ENCODE results near the gene NONO. TPM values are rescaled to one million over a fixed set of nuclear protein-coding genes. Genes with fewer than 3 reads are reported as not detected.
A peak's percentile ranks its signal among the peaks of the same experiment; 100 is the strongest.
"Not testable (repeated sequence)": the region's sequence is repeated elsewhere in the genome, so short reads cannot be mapped to it uniquely, and the experiment has no call there.

NONO gene
- total and polyA plus RNA-seq, 2 of the 4 experiments (the other 2 are of a cell fraction): 199 to 609 TPM

DNA sequence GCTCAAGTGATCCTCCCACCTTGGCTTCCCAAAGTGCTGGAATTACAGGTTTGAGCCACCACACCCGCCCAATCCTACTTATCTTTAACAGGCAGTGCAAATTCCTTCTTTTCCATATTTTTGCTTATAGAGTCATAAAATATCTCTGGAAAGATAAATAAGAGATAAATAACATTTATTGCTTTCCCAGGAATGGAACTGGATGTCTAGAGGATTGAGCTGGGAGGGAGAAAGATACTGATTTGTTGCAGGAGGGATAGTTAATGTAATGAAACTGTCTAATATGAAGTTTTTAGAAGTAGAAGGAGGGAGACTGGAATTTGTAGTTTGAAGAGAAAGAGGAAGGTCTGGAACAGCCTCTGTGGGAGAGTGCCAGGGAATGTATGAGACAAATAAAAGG, 38.3 kb downstream of the NONO start:
- Histone ChIP-seq H3K56ac (ENCODE audit: extremely low read depth, insufficient read depth, low read length) (no peak overlapping the region), H3K23ac (ENCODE audit: low read depth, low read length) (no peak overlapping the region), H3K4me3 (ENCODE audit: insufficient read depth, low read depth, low read length) (no peak overlapping the region), H2AK9ac (replicated peaks; ENCODE audit: low read depth, low read length, poor library complexity) (no peak overlapping the region), H2BK120ac (ENCODE audit: low read depth, low read length) (no peak overlapping the region), H3K27ac (ENCODE audit: insufficient read depth, low read length) (no peak overlapping the region), H4K91ac (ENCODE audit: insufficient read depth, low read depth, low read length) (no peak overlapping the region), H3K14ac (replicated peaks; ENCODE audit: low read depth, low read length) (no peak overlapping the region), H2AFZ (replicated peaks; ENCODE audit: low read length, poor library complexity) (no peak overlapping the region), H4K8ac (ENCODE audit: low read depth in 2 of 2, low read length in 2 of 2) (no peak overlapping the region), H3K9me1 (ENCODE audit: insufficient read depth, low read length) (no peaks in the 10 kb centered on the region), H3K9me3 (ENCODE audit: control insufficient read depth, insufficient read depth, low read length) (no peaks in the 10 kb centered on the region), H3K9ac (ENCODE audit: low read depth, low read length) (no peak overlapping the region), H3K4me1 (ENCODE audit: control insufficient read depth, insufficient read depth, low read length) (peaks cover 2% of the 10 kb centered on the region; the same call in 1 of the 2 replicates), H3K79me1 (ENCODE audit: low read depth in 1 of 2, low read length in 2 of 2) (no peaks in the 10 kb centered on the region), H3K27me3 (ENCODE audit: control insufficient read depth, insufficient read depth, low read length) (no peaks in the 10 kb centered on the region), H4K5ac (ENCODE audit: low read depth, low read length) (no peak overlapping the region), H3K4me2 (ENCODE audit: low read depth, low read length) (no peak overlapping the region), H3K18ac (ENCODE audit: low read depth, low read length) (no peak overlapping the region), H2BK15ac (ENCODE audit: low read depth, low read length) (no peak overlapping the region), H4K20me1 (ENCODE audit: insufficient read depth, low read length) (no peaks in the 10 kb centered on the region), H2AK5ac (ENCODE audit: low read depth, low read length) (no peak overlapping the region), H3K36me3 (ENCODE audit: control insufficient read depth, insufficient read depth, low read length) (0 out of 2 replicates have a peak, but pooled peaks cover 2% of the 10 kb centered on the region), H3K4ac (ENCODE audit: low read depth, low read length) (no peak overlapping the region), H2BK5ac (ENCODE audit: low read depth, low read length, poor library complexity, severe bottlenecking) (no peak overlapping the region), H2BK20ac (ENCODE audit: low read depth, low read length) (no peak overlapping the region)
- POLR2A ChIA-PET (ENCODE audit: unreplicated experiment): no interaction called here
- dilution Hi-C loops (cut with HindIII; ENCODE audit: low sequenced_read_pairs, unreplicated experiment) (no loop called here), in situ Hi-C loops (cut with MboI; ENCODE audit: low sequenced_read_pairs) (no loop called here), intact Hi-C loops (cut with micrococcal nuclease) (no loop called here)
- no TSS peak for BruUV-seq (replicated peaks)
- DNase-seq (no peak), ATAC-seq (ENCODE audit: low read depth) (peak; percentile 24; the same call in 1 of the 2 replicates)
- TF ChIP-seq POLR2A (IDR thresholded peaks at IDR 0.05; ENCODE audit: low read depth, low read length) (no peak), SMC3 (IDR thresholded peaks at IDR 0.05; ENCODE audit: low read depth, low read length) (no peak), NFE2L2 (IDR thresholded peaks at IDR 0.05; ENCODE audit: low read depth, low read length) (no peak), BHLHE40 (IDR thresholded peaks at IDR 0.05; ENCODE audit: low read depth, low read length) (no peak), FOS (IDR thresholded peaks at IDR 0.05; ENCODE audit: low read depth, low read length) (no peak), MAFK (IDR thresholded peaks at IDR 0.05; ENCODE audit: low read depth, low read length) (no peak), RFX5 (IDR thresholded peaks at IDR 0.05; ENCODE audit: low read depth, low read length) (no peak), RCOR1 (IDR thresholded peaks at IDR 0.05; ENCODE audit: insufficient replicate concordance, low read length) (no peak), CEBPB (IDR thresholded peaks at IDR 0.05; ENCODE audit: low read depth, low read length) (no peak)
- WGBS, 2 experiments (ENCODE audit: extremely low coverage in 2 of 2, insufficient read length in 1 of 2): no CpG with 5 or more reads among the region's 1 CpG
- CTCF ChIA-PET: no interaction called here

DNA sequence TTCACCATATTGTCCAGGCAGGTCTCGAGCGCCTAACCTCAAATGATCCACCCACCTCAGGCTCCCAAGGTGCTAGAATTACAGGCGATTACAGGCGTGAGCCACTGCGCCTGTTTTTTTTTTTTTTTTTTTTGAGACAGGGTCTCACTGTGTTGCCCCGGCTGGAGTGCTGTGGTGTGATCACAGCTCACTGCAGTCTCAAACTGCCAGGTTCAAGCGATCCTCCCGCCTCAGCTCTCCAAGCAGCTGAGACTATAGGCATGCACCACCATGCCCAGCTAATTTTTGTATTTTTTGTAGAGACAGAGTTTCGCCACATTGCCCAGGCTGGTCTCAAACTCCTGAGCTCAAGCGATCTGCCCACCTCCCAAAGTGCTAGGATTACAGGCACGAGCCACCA, 41.0 kb downstream of the NONO start:
- H3K27me3 ChIP-seq (ENCODE audit: control insufficient read depth, insufficient read depth, low read length); H3K9me1 ChIP-seq (ENCODE audit: insufficient read depth, low read length); ATAC-seq (ENCODE audit: low read depth); H4K20me1 ChIP-seq (ENCODE audit: insufficient read depth, low read length); H4K8ac ChIP-seq (ENCODE audit: low read depth in 2 of 2, low read length in 2 of 2); H3K4me1 ChIP-seq (ENCODE audit: control insufficient read depth, insufficient read depth, low read length); CTCF ChIA-PET; H2AK9ac ChIP-seq (replicated peaks; ENCODE audit: low read depth, low read length, poor library complexity); H3K9me3 ChIP-seq (ENCODE audit: control insufficient read depth, insufficient read depth, low read length); BruUV-seq (replicated peaks); H3K4ac ChIP-seq (ENCODE audit: low read depth, low read length); H3K4me3 ChIP-seq (ENCODE audit: insufficient read depth, low read depth, low read length); H3K18ac ChIP-seq (ENCODE audit: low read depth, low read length); H3K9ac ChIP-seq (ENCODE audit: low read depth, low read length); H2BK15ac ChIP-seq (ENCODE audit: low read depth, low read length); H2AK5ac ChIP-seq (ENCODE audit: low read depth, low read length); H2BK120ac ChIP-seq (ENCODE audit: low read depth, low read length); H2BK5ac ChIP-seq (ENCODE audit: low read depth, low read length, poor library complexity, severe bottlenecking); H3K79me1 ChIP-seq (ENCODE audit: low read depth in 1 of 2, low read length in 2 of 2); DNase-seq; H4K91ac ChIP-seq (ENCODE audit: insufficient read depth, low read depth, low read length); H2BK20ac ChIP-seq (ENCODE audit: low read depth, low read length); H4K5ac ChIP-seq (ENCODE audit: low read depth, low read length); H3K56ac ChIP-seq (ENCODE audit: extremely low read depth, insufficient read depth, low read length); POLR2A ChIA-PET (ENCODE audit: unreplicated experiment); H3K4me2 ChIP-seq (ENCODE audit: low read depth, low read length); H3K14ac ChIP-seq (replicated peaks; ENCODE audit: low read depth, low read length); H3K36me3 ChIP-seq (ENCODE audit: control insufficient read depth, insufficient read depth, low read length); in situ Hi-C loops (cut with MboI; ENCODE audit: low sequenced_read_pairs); H3K23ac ChIP-seq (ENCODE audit: low read depth, low read length); H2AFZ ChIP-seq (replicated peaks; ENCODE audit: low read length, poor library complexity); intact Hi-C loops (cut with micrococcal nuclease); H3K27ac ChIP-seq (ENCODE audit: insufficient read depth, low read length); dilution Hi-C loops (cut with HindIII; ENCODE audit: low sequenced_read_pairs, unreplicated experiment): not testable (repeated sequence)
- no CpG with 5 or more reads among the region's 11 CpGs for WGBS, 2 experiments (ENCODE audit: extremely low coverage in 2 of 2, insufficient read length in 1 of 2)

All from IMR-90 (cell line).